HG03139 (cell line): Measurements from ENCODE around the gene IGSF21.
"Not testable (repeated sequence)": the region's sequence is repeated elsewhere in the genome, so short reads cannot be mapped to it uniquely, and the experiment has no call there.

Source experiments
- ATAC-seq: cut with Tn5 transposase; IDR thresholded peaks from one replicate; pipeline ENCODE4 v1.9.1; 2021; ENCODE audit not compliant: unreplicated experiment

The IGSF21 gene

DNA sequence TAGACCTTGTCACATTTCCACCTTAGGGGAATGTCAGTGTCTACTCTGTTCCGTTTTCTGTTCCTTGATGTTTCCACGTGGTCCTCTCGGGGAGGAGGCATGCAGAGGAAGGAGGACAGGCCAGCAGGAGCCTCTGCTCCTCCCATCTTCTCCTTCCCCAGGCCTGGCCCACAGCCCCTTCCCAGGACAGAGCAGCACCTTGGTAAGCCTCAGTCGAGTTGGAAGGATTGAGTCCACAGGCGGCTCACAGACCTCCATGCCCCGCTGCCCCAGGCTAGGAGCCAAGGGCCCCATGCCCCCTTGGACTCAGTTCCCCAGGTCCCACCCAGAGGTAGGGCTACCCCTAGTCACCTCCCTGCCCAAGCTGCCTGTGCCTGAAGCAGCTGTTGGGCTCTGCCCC lies 36.5 kb downstream of the IGSF21 start:
- no peak for ATAC-seq

DNA sequence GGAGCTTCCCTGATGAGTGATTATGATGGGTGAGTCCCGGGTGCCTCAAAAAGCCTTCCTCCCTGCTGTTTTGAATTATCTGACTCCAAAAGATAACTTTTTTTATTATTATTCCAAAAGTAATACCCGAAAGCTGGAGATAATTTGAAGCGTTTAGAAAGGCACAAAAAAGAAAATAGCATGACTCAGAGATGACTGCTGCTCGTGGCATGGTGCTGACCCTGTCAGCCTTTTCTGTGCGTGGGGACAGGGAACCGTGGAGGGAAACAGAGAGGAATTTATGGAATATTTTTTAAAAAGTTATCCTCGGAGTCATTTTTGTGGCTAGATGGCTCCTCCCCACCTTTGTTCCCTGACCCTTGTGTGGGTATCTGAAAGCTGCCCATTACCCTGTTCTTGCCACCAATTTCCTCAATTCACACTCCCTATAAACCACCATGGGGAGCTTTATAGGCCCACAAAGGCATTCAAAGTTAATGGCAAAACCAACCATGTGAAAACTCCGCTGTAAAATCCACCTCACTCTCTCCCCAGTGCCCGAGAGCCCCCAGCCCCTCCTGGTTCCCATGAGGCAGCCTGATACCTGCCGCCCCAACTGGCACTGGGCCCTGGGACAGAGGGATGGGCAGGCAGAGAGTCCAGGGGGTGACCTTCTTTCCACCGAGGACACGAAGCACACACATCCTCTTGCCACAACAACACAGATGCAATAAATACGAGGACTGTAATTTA lies 37.5 kb downstream of the IGSF21 start:
- ATAC-seq, result no peak

DNA sequence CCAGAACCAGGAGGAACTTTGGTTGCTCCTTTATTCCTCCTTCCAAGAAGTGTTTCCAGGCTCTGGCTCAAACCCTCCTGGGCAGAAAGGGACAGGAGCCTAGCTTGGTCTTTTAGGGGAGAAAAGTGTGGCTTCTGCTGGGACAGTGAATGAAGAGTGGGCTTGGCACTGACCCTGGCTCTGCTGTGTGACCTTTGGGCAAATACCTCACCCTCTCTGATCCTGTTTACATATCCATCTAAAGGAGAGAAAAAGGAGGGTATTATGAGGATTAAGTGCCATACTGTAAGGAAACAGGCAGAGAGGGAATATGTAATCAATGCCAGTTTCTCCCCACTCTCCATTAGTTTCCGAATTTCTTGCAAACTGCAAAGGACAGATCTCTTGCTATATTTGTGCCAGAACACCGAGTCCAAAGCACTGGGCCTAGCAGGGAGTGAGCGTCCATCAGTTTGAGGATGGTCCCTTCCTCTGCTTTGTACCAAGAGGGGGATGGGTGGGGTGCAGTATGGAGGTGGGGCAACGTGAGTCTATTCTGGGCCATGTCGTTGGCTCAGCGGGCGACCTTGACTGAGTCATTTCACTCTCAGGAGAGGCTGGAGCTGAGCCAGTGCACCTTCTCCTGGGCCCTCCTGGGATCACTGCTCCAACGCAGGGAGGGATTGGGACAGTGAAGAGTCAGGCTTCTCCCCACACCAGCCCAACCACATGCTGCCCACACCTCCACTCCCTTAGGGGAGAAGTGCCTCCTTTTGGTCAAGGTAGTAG lies 38.4 kb downstream of the IGSF21 start:
- no peak for ATAC-seq

DNA sequence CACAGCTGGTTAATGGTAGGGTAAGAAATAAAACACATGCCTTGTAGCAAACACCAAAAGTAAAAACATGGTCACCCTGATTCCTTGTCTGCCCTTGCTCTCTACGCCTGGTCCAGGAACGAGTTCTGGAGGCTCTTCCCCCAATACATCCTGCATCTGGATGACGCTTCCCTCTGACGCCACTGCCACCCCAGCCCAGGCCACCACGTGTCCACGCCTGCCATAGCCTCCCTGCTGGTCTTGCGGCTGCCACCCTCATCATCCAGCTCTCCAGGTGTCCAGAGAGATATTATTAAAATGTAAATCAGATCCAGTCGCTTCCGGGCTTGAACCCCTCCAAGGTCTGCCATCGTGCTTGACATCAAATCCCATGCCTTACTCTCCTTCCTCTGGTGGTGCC lies 39.3 kb downstream of the IGSF21 start:
- ATAC-seq, result no peak

DNA sequence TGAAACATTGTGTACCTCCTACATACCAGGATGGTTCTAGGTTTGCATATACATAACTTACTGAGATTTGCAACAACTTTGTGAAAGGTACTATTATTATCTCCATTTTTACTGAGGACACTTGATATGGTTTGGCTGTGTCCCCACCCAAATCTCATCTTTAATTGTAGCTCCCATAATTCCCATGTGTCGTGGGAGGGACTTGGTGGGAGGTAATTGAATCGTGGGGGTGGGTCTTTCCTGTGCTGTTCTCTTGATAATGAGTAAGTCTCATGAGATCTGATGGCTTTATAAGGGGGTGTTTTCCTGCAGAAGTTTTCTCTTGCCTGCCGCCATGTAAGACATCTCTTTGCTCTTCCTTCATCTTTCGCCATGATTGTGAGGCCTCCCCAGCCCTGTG lies 40.1 kb downstream of the IGSF21 start:
- ATAC-seq, result no peak

DNA sequence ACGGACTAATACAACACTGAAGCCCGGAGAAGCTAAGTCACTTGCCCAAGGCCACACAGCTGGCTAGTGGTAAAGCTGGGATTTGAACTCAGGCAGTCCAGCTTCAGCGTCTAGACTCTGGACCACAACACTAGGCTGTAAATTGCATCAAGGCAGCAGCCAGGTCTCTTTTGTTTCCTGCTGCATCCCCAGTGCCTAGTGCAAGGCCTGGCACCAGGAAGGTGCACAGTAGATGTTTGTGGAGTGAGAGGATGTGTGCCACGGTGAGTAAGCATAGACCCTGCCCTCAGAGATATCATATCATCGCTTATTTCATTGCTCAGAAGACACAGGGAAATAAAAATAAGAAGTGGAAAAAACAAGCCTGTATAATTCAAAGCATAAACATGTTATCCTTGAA lies 40.9 kb downstream of the IGSF21 start:
- ATAC-seq, result no peak

DNA sequence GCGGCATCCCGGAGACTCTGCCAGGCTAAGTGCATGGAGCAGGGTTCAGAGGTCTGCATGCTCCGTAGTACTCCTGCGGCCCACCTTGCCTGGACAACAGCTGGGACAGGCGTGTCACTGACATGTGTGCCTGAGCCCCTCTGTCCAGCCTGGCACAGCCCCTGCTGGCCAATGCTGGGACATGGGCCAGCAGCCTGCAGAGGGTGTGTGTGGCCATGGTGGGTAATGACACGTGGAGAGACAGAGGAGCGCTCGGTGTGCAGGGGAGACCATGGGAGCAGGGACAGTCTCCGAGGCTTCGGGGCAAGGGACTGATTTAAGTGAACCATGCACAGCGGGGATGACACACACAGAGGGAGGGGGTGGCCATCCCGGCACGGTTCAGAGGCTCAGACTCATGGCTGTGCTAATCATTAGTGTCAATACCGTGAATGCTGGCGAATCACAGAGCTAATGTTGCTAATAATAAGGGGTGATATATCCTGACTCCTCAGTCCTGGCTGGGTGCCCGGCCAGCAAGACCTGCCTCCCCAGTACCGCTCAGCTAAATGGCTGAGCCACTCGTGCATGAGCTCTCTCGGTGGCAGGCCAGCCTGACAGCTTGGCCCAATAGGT lies 41.5 kb downstream of the IGSF21 start:
- no peak for ATAC-seq

DNA sequence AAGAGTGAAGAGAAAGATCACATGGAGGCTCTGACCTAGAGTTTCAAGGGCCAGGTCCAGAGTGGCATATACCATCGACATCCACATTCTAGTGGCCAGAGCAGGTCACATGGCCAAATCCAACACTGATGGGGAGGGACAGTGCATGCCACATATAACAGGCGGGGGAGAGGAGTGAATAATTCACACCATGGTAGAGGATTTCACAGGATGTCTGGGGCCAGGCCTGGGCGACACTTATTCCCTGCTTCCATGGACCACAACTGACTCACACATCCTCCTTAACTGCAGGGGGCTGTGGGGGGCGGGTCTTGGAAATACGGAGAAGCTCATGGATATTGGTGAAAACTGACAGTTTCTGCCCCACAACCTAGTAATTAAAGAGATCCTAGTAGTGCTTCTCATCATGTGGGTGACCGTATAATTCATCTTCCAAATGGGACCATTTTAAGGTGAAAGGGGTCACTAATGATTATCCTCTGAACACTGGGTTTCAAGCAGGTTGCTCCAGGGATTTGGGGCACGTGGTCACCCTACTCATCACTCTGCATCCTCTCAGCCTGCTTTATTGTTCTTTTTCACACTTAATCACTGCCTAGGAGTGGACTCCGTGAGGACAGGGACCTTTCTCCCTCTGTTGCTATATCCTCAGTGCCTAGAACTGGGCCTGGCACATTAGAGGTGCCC lies 44.0 kb downstream of the IGSF21 start:
- ATAC-seq, result no peak

DNA sequence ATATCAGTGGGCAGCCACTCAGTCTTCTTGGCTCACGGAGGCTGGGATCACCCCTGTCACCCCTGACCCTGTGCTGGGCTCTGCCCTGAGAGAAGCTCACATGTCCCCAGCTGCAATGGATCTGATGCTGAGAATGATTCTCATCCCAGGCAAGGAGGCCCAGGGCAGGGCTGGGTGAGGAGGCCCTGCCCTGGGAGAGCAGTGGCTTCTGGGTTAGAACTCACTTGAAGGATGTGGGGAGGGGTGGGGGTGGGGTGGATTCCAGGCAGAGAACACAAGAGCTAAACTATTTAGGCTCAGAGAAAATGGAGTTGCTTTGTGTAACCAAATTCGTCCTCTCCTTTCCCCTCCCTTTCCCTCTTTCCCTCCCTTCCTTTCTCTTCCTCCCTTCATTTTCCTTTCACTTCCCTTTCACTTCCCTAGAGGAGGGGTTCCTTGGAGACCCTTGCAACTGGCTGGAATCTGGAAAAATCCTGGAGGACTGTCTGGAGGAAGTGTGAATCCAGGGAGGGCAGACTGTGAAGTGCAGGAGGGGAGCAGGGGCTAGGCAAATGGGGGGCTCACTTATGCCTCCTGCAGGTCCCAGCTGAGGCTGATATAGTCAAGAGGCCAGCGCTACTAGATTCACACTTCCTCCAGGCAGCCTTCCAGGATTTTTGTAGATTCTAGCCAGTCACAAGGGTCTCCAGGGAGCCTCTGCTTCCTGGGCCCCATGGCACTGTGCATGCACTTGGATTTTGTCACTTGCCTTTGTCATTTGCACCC lies 47.0 kb downstream of the IGSF21 start:
- ATAC-seq, result no peak

DNA sequence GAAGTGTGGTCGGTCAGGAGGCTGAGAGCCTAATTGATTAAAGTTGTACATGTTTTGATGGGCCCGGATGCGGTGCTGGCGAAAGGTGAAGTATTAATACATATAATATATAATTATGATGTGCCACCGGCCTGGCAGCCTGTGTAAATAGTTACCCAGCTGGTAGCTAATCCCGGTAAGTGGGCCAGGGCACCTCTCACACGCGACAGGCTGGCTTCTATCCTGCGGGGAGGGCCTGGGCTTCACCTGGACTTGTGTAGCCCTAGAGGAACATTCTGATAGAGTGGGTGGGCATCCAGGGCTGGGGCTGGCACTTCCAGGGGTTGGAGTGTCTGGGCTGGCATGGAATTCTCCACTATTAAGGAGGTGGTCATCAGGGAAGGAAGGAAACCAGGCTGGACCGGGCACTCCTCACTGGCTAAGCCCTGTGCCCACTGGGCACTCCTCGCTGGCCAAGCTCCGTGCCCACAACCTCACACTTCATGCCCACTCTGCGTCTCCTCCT lies 48.3 kb downstream of the IGSF21 start:
- ATAC-seq, result no peak

DNA sequence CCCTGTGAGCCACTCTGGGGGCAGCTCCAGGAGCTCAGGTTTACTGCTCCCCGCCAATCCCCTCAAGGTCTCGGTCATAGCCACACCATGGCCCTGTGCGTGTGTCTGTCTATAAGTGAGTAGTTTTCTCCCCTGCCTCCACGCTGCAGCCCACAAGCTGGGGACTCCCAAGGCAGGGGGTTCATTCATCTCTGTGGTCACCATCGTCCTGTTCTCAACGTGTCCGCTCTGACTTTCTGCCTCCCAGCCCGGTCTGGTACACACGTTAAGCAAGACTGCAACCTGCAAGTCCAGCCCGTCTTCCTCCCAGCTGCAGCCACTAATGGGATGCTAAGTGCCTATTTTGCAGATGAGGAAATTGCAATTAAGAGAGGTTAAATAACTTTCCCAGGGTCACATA lies 49.8 kb downstream of the IGSF21 start:
- no peak for ATAC-seq

DNA sequence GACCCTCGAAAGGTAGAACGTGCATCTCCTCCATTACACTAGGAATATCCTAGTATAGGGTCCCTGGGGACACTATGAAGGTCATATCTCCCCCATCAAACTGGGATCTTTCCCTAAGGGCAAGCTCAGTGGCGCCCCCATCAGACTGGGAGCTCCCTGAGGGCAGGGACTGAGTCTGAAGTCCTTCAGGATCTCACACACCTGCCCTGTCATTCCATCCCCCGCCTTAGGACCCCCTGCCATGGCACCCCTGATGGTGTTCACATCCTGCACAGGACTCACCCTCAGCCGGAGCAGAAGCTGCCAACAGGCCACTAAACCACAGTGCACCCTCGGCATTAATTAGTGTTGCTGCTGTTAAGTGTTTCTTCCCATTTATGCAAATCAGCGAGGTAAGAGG lies 50.4 kb downstream of the IGSF21 start:
- ATAC-seq, result no peak

DNA sequence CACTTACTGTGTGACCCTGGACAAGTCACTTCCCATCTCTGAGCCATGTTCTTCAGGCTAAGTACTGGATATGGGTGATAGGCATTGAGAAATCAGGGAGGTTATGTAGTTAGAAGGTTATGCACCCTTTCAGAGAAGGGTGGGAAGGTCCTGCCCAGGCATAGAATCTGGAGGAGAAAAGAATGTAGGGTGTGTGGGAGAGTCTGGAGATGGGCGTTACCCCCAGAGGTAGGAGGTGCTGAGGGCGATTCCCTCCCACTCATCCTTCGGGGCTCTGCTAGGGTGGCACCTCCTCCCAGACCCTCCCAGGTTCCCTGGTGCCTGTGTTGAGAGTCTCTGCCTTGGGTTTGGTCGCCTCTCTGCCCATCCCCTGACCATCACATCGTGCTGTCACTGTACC lies 51.1 kb downstream of the IGSF21 start:
- no peak for ATAC-seq

DNA sequence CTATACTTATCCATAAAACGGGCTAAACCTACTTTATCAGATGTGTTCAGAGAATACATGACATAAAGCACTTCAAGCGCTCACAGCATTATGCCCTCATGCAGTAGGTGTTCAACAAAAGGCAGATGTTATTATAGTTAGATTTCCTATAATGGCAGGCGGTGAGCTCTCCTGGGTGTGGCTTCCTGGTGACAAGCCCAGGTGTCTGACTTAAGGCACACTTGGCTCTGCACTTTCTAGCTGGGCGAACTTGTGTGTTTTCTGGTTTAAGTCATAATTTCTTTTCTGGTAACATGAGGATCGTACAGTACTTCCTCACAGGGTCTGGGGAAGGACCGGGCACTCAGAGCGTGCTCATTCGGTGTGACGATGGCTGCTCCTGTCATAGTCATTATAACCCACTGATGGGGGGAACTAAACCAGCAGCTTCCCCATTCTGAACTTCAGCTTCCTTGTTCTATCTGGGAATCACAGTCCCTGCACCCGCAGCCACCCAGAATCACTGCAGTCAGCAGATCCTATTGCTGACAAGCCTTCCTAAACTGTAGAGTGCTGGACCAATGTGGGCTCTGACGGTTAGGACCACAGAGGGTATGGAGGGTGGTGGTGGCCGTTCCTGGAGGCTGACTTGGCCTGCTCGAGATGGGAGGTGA lies 52.8 kb downstream of the IGSF21 start:
- no peak for ATAC-seq

DNA sequence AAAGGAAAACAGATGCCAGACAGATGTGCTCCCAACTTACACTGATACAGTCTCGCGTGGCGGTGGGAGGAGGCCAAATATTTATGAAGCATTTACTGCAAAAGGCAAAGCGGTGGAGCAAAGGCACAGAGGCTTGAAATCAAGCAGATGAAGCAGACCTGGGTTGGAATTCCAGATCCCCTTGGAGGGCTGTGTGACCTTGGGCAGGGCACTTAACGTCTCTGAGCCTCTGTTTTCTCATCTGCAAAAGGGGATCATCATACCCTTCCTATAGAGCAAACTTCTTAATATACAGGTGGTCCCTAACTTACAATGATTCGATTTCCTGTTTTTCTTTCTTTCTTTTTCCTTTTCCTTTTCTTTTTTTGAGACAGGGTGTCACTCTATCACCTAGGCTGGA lies 54.1 kb downstream of the IGSF21 start:
- ATAC-seq, result no peak

DNA sequence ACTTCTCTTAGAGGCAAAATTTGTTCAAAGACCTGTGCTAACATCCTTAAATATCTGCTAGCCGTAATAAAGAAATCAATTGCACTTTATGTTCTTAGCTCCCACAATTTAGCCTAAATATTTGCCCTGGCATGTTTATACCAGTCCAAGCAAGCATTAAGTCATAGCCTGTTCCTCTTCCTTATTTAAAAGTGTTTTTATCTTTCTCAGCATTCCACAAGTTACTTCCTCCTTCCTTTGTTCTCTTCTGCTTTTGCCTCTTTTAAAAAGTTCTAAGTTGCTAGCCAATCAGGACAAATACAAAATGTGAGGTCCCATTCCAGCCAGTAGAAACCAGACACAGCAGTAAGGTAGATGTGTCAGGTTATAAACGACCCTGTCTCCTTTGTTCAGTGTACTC lies 58.0 kb downstream of the IGSF21 start:
- not testable (repeated sequence) for ATAC-seq

DNA sequence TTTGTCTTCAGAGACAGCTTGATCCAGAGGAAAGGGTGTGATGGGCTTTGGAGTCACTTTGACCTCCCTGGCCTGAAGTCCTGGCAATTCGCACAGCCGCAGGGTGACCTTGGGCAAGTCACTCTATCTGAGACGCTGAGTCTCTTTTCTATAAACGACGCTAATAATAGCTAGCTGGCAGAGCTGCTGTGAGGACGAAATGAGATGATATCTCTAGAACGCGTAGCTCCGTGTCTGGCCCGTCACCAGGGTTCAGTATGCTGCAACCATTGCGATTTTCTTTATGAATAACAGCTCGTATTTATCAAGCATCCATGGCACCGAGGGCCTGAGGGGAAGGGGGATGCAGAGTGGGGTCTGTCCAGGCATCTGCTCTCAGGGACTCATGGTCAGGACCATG lies 58.7 kb downstream of the IGSF21 start:
- no peak for ATAC-seq

DNA sequence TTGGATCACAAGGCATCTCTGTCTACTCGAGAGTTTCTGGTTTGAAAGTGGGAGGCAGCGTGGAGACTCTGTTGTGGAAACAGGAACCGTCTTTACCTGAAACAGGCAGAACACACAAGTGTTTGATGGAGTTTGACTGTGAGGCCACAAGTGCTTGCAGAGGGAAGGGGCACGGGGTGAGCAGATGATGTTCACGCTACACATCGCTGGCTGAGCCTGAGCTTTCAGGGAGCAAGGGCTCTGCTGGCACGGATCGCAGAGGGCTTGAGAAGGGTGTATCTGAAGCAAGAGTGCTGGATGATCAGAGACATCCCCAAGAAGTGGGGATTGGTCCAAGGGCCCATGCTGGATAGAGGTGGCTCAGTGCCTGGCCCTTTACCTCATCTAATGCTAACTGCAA lies 59.3 kb downstream of the IGSF21 start:
- ATAC-seq, result no peak

DNA sequence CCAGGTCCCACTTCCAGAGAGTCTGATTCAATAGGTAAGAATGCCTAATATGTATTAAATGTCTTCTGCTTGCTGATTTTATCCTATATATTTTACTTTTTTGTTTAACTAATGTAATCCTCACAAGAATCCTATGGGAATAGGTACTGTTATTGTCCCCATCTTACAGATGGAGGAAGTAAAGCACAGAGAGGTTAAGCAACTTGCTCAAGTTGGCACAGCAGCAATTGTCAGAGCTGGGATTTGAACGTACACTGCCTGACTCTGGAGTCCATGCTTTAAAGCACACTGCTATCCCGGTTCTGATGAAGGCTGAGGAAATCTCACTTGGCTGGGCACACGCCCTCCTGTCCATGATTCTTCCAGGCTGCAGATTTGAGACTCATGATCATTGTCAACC lies 62.8 kb downstream of the IGSF21 start:
- ATAC-seq, result no peak

DNA sequence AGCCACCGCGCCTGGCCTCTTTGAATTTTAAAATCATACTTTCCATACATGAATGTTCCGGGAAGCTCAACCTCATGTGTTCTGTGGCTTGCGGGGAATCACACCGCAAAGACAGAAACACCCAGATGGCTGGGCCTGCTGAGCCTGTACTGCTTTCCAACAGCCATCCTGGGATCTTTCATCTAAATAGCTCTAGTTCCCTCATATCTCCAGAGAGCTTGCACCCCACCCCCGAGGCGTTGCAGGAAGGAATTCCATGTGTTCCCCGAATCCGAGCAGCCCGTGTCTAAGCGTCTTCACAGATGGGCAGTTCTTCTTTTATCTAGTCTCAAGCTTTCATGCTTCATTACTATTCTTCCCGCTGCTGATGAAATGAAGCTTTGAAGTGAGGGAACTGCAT lies 66.4 kb downstream of the IGSF21 start:
- no peak for ATAC-seq
